Skin epidermis (tissue), 12 donors: ENCODE data around the gene PFDN4.

Source experiments
- H3K27ac ChIP-seq, 21 experiments: fragments of 200-600 bp; sonication (generic) in 11 of 21; one replicate each; pipeline ENCODE4 v1.5.0; 2020; ENCODE audit warnings: mild to moderate bottlenecking in 3 of 21, inconsistent platforms in 2 of 21, moderate library complexity in 2 of 21
- H3K4me3 ChIP-seq, 7 experiments: fragments of 200-600 bp; sonication (generic) in 2 of 7; one replicate each; pipeline ENCODE4 v1.5.0; 2020; ENCODE audit warnings: inconsistent platforms in 2 of 7, mild to moderate bottlenecking in 2 of 7, moderate library complexity in 1 of 7

The PFDN4 gene

DNA sequence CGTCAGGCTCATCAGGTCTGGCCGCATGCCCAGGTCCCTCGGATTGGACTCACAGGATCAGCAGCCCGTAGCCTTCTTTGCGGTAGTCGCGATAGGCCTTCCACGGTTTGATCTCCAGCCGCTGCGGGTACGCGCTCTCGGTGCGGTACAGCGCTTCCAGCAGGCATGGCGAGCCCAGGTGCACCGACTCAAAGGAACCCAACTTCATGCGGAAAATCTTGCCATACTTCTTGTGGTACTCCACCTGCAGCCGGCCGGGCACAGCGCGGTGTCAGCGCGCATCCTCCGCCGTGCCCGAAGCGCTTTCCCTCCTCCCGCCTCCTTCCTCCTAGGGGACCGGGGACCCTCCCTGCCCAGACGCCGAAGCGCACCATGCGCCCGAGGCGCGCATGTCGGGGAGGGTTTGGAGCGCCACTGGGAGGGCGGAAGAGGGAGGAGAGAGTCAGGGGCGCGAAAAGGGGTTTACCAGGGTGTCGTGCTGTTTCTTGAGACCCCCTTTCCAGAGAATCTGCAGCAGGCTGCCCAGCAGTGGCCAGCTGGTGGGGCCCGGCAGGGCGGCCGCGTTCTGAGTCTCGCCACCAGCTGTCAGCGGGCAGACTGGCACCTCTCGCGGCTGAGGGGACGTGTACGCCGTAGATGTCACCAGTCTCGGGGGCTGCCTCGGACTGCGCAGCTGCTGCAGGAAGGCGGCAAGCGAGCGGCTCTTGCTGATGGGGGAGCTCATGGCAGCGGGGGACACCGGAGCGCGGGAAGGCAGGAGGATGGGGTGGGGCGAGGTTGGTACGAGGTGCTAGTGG is 34.8 kb upstream of the PFDN4 start:
- Histone ChIP-seq H3K4me3 (peak overlapping the region in 6 of 7 experiments; percentile 1 to 27 (median 18)), H3K27ac (no peak overlapping the region)

GRCh38 chr20:54173653-54174456 is 34.0 kb upstream of the PFDN4 start, which contains the start of gene CYP24A1:
CYP24A1 (minus strand) TSS chr20:54173986; CDS start chr20:54173579, 407 bp downstream.
- peak within 1 kb of the TSS in 6 of 7 experiments; percentile 1 to 27 (median 18) for H3K4me3 ChIP-seq
- H3K27ac ChIP-seq = no peak within 1 kb of the TSS

DNA sequence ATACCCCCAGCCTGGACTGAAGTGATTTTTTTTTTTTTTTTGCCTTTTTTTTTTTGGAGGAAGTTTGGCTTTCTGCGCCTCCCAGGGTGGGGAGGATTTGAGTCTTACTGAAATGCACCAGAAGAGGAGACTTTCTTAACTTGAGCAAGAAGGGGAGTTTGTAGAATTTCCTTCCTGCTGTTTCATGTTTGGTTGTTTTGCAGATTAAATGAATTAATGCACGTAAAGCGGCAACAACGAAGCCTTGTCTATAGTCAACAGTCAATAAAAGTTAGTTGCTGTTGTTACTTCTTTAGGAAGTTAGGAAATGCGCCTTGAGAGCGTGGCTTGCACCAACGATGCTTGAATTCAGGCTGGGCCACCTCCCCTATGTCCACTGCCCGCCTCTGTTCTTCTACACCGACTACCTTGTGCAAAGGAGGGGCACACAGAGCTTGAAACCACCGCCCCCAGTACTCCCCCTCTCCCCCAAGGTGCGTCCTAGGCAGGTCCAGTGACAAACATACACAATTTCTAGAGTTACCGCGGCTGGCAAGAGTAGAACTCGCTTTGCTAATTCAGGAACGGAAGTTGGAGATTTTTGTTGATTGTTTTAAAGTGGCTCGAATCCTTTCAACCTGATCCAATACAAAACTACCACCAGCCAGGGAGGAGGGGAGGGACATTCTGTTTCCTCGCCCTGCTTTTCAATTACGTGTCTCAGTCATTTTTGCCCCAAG is 33.3 kb upstream of the PFDN4 start:
- no peak overlapping the region for H3K27ac ChIP-seq
- H3K4me3 ChIP-seq = peak overlapping the region in 2 of 7 experiments; percentile 26 to 27

DNA sequence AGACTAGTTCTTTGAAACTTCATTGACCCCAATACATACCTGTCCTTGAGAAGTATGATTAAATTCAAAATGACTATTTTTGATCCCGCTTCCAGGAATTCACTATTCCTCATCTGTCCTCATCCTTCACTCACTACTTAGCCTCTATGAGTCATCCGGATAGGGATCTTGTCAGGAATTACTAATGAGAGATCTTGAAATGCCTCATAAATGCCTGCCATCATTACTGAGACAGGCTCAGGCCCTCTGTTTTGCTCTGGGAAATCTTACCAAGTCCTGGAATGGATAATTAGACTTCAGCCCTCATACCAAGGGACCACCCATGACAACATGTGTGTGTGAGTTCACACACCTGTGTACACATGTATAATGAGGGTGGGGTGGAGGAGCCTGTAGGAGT is 31.3 kb upstream of the PFDN4 start:
- no peak overlapping the region for H3K27ac ChIP-seq
- no peak overlapping the region for H3K4me3 ChIP-seq

DNA sequence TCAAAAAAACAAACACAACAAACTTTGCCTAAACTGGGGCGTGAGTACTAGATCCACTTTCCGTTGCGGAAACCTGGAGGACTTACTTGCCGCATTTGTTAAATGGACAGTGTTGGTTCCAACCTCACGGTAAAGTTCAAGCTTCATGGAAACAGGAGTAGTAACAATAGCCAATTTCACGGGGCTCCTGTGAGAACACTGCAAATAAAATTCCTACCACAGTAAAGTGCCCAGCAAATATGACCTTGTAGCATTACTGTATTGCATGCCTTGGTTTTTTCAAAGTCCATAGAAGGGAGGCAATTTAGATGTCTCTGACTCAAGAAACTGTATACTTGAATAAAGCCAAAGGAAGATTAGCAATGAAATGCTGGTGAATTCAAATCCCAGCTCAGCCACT is 30.5 kb upstream of the PFDN4 start:
- Histone ChIP-seq H3K4me3 (no peak overlapping the region), H3K27ac (no peak overlapping the region)

DNA sequence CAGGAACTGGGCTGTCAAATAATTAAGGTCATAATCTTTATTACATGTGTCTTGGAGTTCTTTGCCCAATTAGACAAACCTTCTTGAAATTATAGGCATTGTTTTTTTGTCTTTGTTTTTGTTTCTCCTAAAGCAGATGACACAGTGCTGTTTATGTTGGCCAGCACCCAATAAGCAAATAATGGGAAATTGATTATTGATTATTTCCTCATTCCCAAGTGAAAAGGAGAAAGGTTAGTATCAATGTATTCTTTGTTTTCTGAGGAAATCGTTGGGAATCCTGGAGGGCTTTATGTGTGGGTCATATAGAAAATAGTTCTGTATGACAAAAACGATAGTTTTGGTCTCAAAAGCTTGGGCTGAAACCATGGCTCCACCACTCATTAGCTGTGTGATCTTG is 29.6 kb upstream of the PFDN4 start:
- Histone ChIP-seq H3K4me3 (no peak overlapping the region), H3K27ac (no peak overlapping the region)

DNA sequence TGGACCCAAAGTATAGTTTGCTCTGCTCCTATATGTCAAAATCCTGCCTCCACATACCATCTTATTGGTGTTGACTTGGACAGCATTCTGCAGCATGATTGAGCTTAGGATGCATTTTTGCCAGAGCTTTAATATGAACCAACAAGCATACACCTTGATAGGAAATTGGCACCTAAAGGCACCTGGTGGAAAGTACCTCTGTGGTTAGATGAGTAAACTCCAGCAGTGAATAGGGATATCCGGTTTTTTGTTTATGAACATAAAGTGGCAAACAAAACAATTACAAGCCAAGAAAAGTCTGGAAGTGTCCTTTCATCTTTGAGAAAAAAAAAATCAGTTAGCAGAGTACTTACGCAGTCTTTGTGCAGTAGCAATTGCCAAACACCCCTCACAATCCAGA is 27.9 kb upstream of the PFDN4 start:
- Histone ChIP-seq H3K27ac (no peak overlapping the region), H3K4me3 (no peak overlapping the region)

DNA sequence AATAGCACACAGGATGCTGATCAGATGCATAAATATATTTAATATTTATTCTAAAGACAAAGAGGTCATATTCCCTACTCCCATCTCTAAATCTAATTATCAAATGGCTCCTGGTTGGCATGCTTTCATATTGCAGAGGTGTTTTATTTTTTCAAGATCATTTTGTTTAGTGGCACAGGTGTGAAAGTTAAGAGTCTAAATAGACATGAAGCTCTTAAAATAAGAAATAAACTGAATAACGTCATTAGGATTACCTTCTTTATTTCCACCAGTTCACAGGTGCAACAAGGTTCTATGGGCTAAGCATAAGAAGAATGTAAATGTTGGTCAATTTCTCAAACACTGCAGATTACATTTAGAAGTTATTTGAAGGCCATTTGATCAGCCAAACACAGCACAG is 27.0 kb upstream of the PFDN4 start:
- no peak overlapping the region for H3K4me3 ChIP-seq
- H3K27ac ChIP-seq = no peak overlapping the region

- H3K4me3 ChIP-seq = no peak overlapping the region
- peak overlapping the region in 1 of 21 experiments; percentile 17 for H3K27ac ChIP-seq
These were observed 23.8 kb upstream of the PFDN4 start for GRCh38 chr20:54184071-54184470.

DNA sequence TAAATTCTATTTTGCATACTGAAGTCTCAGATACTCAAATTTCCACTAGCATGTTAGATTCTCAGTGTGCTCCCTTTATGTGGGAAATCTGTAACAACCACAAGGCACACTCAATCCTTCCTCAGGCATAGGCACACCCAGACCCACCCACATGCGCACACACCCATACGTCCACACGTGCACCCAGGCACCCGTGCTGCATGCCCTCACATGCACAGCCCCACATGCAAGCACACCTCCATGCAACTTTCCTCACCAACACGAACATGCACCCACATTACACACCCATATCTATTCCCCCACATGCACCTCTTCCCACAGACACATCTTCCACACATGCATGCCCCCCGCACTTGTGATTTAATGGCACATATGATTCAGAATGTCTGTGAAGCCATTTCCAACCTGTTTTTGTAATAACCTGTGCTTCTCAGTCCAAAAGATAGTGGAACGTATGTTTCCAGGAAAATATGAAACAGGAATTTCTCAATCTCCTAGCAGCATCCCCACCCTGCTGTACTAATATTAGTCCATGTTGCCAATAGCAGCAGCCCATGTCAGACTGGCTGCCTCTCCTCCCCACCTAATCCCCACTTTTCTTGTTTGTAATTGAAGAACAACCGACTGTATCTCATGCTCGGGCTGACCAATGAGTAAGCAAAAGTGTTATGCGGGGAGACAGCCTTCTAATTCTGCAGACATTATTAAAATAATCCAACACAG is 22.8 kb upstream of the PFDN4 start:
- peak overlapping the region in 6 of 21 experiments; percentile 1 to 63 (median 30) for H3K27ac ChIP-seq
- no peak overlapping the region for H3K4me3 ChIP-seq

DNA sequence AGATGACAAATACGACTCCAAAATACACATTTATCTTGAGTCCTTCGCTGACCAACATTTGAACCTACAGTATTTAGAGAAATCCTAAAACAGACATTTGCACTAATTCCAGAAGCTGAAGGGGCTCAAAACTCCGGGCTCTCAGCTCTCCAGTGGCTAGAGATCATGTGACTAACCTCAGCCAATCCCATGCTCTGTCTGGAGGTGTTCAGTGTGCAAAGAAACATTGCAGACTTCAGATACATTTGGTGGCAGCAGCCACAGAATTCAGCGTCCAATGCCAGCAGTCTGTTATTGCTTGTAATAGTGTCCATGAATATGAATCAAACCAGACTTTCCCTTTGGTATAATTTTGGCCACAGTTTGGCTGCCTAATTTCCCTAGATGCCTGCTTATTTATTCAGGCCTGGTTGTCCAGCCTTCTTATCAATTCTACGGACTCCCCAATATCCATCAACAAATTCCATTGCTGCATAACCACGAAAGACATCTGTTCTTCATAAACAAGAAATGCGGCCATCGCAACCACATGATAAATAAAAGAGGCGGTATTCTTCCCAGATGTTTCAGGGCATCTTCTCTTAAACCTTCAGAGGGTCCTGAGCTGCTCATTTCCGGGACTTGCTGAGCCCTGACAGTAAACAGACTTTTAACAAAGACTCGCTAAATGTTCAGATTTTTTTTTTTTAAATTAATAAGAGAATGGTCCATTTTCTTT is 19.6 kb upstream of the PFDN4 start:
- Histone ChIP-seq H3K27ac (peak overlapping the region in 3 of 21 experiments; percentile 42 to 51 (median 47)), H3K4me3 (no peak overlapping the region)

DNA sequence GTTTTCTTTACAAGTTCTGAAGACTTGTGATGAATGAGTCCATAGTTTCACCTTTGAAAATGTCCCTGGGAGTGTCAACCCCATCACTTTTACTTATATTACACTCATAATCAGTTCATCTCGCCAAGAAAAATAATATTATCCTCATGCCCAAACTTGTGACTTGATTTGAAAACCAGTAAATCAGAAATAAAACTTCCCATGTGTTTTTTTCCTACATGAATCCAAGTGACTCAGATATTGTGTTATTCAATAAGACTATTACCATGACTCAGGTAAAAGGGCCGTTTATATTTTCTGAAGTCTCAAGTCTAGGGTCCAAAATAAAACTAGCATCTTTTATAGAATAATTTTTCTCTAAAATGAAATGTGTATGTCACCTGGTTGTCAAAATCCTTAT is 18.3 kb upstream of the PFDN4 start:
- Histone ChIP-seq H3K27ac (peak overlapping the region in 7 of 21 experiments; percentile 17 to 67 (median 45)), H3K4me3 (no peak overlapping the region)

GRCh38 chr20:54190217-54190616 is 17.7 kb upstream of the PFDN4 start:
- H3K4me3 ChIP-seq = no peak overlapping the region
- peak overlapping the region in 7 of 21 experiments; percentile 11 to 60 (median 37) for H3K27ac ChIP-seq

DNA sequence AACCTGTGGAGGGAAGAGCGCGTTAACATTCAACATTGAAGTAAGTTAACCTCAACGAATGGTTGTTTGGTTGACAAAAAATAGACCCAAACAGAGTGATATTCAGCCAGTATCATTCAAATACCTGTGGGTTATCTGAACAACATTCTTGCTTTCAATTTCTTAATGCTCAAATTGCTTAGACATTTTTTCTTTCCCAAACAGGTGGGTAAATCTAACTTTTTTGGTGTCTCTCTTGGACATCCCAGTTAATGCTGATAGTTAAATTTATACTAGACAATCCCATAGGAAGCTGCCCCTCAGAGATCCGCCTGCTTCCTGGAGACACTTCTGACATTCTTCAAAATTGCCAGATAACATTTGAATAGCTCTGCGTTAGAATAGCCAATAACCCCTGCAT is 14.1 kb upstream of the PFDN4 start:
- H3K27ac ChIP-seq = no peak overlapping the region

DNA sequence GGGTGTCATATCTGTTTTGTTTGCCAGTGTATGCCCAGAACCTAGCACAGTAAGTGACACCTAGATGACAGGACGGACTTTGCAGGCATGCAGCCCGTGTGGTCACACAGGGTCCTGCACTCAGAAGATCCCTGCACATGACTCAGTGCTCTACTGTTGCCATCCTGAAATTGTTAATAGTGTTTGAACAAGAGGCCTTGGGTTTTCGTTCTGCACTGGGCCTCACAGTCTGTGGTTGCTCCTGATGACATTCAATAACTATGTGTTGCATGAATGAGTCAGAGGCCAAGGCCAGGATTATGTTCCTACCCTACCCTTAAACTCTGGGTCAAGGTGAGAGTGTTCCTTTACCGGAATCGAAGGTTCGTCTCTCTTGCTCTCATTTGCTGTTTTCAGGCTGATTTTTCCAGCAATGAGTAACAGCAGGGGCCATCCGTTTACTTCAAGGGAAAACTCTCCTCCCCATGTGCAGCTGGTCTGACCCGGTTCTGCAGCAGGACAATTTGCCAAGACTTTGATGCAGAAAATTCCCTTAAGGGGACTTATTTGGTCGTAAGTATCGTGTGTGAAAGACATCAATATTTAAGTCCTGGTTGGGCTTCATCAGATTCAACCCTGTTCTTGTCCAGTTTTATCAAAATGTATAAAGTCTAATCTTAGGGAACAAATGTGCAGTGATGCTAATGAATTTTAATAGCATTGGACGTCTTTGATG is 13.0 kb upstream of the PFDN4 start:
- no peak overlapping the region for H3K4me3 ChIP-seq
- no peak overlapping the region for H3K27ac ChIP-seq

More for the DNA sequence above, 14.1 kb upstream of the PFDN4 start:
- no peak overlapping the region for H3K4me3 ChIP-seq

DNA sequence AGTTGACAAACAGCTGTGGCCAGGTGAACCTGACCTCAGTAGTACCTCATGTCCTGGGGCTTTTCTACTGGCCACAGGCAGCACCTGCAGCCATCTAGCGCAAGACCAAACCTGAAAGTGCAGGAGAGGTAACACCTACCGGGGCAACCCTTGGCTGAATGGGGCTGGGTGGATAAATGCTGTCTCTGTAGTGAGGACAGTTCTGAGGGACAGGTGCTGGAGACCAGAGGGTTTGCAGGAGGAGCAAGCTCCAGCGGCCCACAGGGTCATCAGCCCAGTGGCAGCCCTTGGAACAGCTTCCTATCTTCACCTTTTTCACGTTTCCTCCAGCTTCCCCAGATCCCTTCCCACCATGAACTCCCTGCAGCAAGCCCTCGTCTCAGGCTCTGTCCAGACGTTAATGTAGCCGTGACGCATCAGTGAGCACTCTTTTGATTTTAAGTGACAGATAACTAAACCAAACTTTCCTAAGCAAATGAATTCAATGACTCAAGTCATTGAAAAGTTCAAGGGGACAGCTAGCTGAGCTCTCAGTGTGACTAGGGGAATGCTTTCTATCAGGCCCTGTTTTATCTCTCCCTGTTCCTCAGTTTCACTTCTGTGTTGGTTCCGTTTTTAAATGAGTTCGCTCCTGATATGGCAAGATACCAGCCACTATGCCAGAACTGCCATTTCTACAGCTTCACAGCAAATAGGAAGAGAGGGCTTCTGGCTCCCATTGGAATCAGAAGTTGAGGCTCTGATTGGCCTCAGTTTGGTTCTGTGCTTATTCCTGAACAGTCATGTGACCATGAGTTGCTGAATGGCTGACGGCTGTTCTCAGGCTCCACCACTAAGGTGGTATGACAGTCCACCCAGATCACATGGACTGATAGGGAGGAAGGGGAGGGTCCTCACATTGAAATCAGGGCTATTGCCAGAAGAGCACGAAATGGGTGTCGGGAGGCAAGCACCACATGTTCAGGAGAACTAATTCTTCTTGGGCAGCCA is 12.1 kb upstream of the PFDN4 start:
- H3K4me3 ChIP-seq = no peak overlapping the region
- no peak overlapping the region for H3K27ac ChIP-seq
